Fibroblast of villous mesenchyme (primary cell): ENCODE data around the gene XCL1. TPM values are rescaled to one million over a fixed set of nuclear protein-coding genes. Genes with fewer than 3 reads are reported as not detected.

ENCODE experiments used
- DNase-seq: peaks from one replicate; pipeline ENCODE4 v3.0.0-alpha.2; 2010; ENCODE audit warnings: low read depth
- H3K4me3 ChIP-seq: 2 replicates; pipeline ENCODE4 v1.5.1; 2011; ENCODE audit warnings: low read depth, mild to moderate bottlenecking, low read length
- total RNA-seq: library from RNA; depleted of rRNA; stranded (reverse); fragments of >200 nt; gene quantifications from 2 replicates; pipeline ENCODE4 v1.2.3, GENCODE V29; 2012
- TF ChIP-seq, protein P1 (sequence below): IDR thresholded peaks from 2 replicates; pipeline ENCODE4 v1.5.1; 2012; ENCODE audit warnings: low read depth, mild to moderate bottlenecking, low read length; ENCODE audit not compliant: insufficient read depth

XCL1 gene
- total RNA-seq, 1 donor = not detected

- DNase-seq = no peak
- H3K4me3 ChIP-seq = no peak overlapping the region
- TF ChIP-seq, protein P1, sequence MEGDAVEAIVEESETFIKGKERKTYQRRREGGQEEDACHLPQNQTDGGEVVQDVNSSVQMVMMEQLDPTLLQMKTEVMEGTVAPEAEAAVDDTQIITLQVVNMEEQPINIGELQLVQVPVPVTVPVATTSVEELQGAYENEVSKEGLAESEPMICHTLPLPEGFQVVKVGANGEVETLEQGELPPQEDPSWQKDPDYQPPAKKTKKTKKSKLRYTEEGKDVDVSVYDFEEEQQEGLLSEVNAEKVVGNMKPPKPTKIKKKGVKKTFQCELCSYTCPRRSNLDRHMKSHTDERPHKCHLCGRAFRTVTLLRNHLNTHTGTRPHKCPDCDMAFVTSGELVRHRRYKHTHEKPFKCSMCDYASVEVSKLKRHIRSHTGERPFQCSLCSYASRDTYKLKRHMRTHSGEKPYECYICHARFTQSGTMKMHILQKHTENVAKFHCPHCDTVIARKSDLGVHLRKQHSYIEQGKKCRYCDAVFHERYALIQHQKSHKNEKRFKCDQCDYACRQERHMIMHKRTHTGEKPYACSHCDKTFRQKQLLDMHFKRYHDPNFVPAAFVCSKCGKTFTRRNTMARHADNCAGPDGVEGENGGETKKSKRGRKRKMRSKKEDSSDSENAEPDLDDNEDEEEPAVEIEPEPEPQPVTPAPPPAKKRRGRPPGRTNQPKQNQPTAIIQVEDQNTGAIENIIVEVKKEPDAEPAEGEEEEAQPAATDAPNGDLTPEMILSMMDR = no peak
Measured at GRCh38 chr1:168626326-168626725, 49.9 kb downstream of the XCL1 start.

- DNase-seq = no peak
- TF ChIP-seq, protein P1 = no peak
- H3K4me3 ChIP-seq = no peak overlapping the region
Measured at GRCh38 chr1:168627370-168627769, 51.0 kb downstream of the XCL1 start.

DNA sequence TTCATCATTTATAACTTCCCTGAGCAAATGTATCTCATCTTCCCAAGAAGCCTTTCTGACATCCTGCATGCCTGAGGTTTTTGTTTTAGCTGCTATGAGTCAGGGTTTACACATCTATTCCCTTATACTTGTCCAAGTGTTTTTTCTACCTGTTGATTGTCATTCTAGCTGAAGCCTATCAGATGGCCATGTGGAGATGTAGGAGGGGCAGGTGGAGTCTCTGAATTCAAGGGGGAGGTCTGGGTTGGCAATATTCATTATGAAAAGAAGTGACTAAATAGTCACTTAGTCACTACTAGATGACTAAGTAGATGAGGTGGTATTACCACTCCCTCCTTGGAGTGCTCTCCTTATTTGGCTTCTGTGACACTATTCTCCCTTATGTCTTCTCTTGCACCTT lies 52.4 kb downstream of the XCL1 start:
- H3K4me3 ChIP-seq = no peak overlapping the region
- TF ChIP-seq, protein P1 = no peak
- peak; percentile 8 for DNase-seq

- H3K4me3 ChIP-seq = no peak overlapping the region
- TF ChIP-seq, protein P1 = no peak
- DNase-seq = no peak
Measured at GRCh38 chr1:168629466-168629865, 53.1 kb downstream of the XCL1 start.

Other genes starting within 250 kb of the XCL1 start
- gene XCL2, start 32.6 kb upstream of the XCL1 start, total RNA-seq = not detected in 2 replicates
- gene DPT, start 152.6 kb downstream of the XCL1 start, total RNA-seq = 0.32 and 1.7 TPM in 2 replicates